ENCODE measurements around the gene TCP10L.

- TF ChIP-seq CTCF (CRISPR knock-in tag; IDR thresholded peaks at IDR 0.05) (no peak), SIN3A (IDR thresholded peaks at IDR 0.05; ENCODE audit: borderline replicate concordance, low read depth, low read length) (no peak), ZNF678 (CRISPR knock-in tag; IDR thresholded peaks at IDR 0.05) (no peak), ZFP91 (CRISPR knock-in tag; IDR thresholded peaks at IDR 0.05; ENCODE audit: borderline replicate concordance) (no peak), ZNF224 (CRISPR knock-in tag; IDR thresholded peaks at IDR 0.05) (no peak), NCOR1 (IDR thresholded peaks at IDR 0.05; ENCODE audit: borderline replicate concordance, low read length) (no peak), FOSL1 (CRISPR knock-in tag; IDR thresholded peaks at IDR 0.05; ENCODE audit: borderline replicate concordance) (no peak), ZNF776 (CRISPR knock-in tag; IDR thresholded peaks at IDR 0.05) (no peak), NFYB (CRISPR knock-in tag; IDR thresholded peaks at IDR 0.05) (no peak), MEIS1 (CRISPR knock-in tag; IDR thresholded peaks at IDR 0.05; ENCODE audit: borderline replicate concordance) (no peak), ZEB1 (IDR thresholded peaks at IDR 0.05; ENCODE audit: insufficient replicate concordance, low read depth) (no peak), SRY (CRISPR knock-in tag; IDR thresholded peaks at IDR 0.05) (no peak)
Observed at GRCh38 chr21:32545948-32546441, 39.3 kb downstream of the TCP10L start.

Measured in HepG2 (cell line).